Fibroblast of lung (primary cell): ENCODE results near the gene RASA1. TPM values are rescaled to one million over a fixed set of nuclear protein-coding genes. Genes with fewer than 3 reads are reported as not detected.

ENCODE experiments used
- DNase-seq, 2 donors: peaks; one replicate each; pipeline versions ENCODE4 v3.0.0 to v3.0.0-alpha.2; 2010; ENCODE audit warnings: low read depth in 2 of 2
- H2AFZ ChIP-seq: 2 replicates; pipeline ENCODE4 v1.5.1; 2012; ENCODE audit warnings: low read length, control low read depth, inconsistent platforms
- H3K27ac ChIP-seq: 2 replicates; pipeline ENCODE4 v1.5.1; 2011; ENCODE audit warnings: low read length, control low read depth; ENCODE audit not compliant: insufficient read depth
- H3K27me3 ChIP-seq: 2 replicates; pipeline ENCODE4 v1.5.1; 2011; ENCODE audit warnings: mild to moderate bottlenecking, low read length; ENCODE audit not compliant: control insufficient read depth, insufficient read depth
- H3K36me3 ChIP-seq: 2 replicates; pipeline ENCODE4 v1.5.1; 2011; ENCODE audit warnings: low read length; ENCODE audit not compliant: control insufficient read depth, insufficient read depth
- H3K4me1 ChIP-seq: 2 replicates; pipeline ENCODE4 v1.5.1; 2011; ENCODE audit warnings: low read length; ENCODE audit not compliant: control insufficient read depth, insufficient read depth; ENCODE audit errors: extremely low read depth
- H3K4me2 ChIP-seq: 2 replicates; pipeline ENCODE4 v1.5.1; 2011; ENCODE audit warnings: low read length, control low read depth; ENCODE audit not compliant: insufficient read depth; ENCODE audit errors: extremely low read depth
- H3K4me3 ChIP-seq, 4 experiments: fragments of 200-600 bp in 1 of 4; sonication (generic) in 1 of 4; replicated peaks in 1 of 4; 2 replicates each; pipeline ENCODE4 v1.5.1; 2011 to 2016; ENCODE audit warnings: low read length in 4 of 4, low read depth in 3 of 4, mild to moderate bottlenecking in 3 of 4, control low read depth in 2 of 4, inconsistent platforms in 1 of 4, mixed read lengths in 1 of 4; ENCODE audit not compliant: insufficient read depth in 1 of 4; ENCODE audit errors: control extremely low read depth in 1 of 4
- H3K79me2 ChIP-seq: 2 replicates; pipeline ENCODE4 v1.5.1; 2012; ENCODE audit warnings: mild to moderate bottlenecking, low read length, inconsistent platforms; ENCODE audit not compliant: control insufficient read depth, insufficient read depth
- H3K9ac ChIP-seq: 2 replicates; pipeline ENCODE4 v1.5.1; 2011; ENCODE audit warnings: mild to moderate bottlenecking, low read length, control low read depth; ENCODE audit not compliant: insufficient read depth
- H3K9me3 ChIP-seq: 2 replicates; pipeline ENCODE4 v1.5.1; 2012; ENCODE audit warnings: low read depth, low read length; ENCODE audit not compliant: control insufficient read depth, insufficient read depth
- H4K20me1 ChIP-seq: 2 replicates; pipeline ENCODE4 v1.5.1; 2011; ENCODE audit warnings: low read length; ENCODE audit not compliant: control insufficient read depth, insufficient read depth; ENCODE audit errors: extremely low read depth
- EZH2 ChIP-seq: IDR thresholded peaks from 2 replicates; pipeline ENCODE4 v1.5.1; 2012; ENCODE audit warnings: low read length, control low read depth, mild to moderate bottlenecking; ENCODE audit errors: missing control alignments
- polyA plus RNA-seq, 2 donors: library from polyadenylated mRNA; depleted of rRNA in 1 of 2; stranded (reverse) in 1 of 2; unstranded in 1 of 2; fragments of >200 nt; gene quantifications; 2 replicates each; pipeline ENCODE4 v1.2.1, GENCODE V29; 2011 to 2012; ENCODE audit warnings: missing spikeins in 1 of 2
- total RNA-seq: library from RNA; depleted of rRNA; stranded (reverse); fragments of >200 nt; gene quantifications from 2 replicates; pipeline ENCODE4 v1.2.1, GENCODE V29; 2014
- TF ChIP-seq, protein P1 (sequence below), 2 donors: IDR thresholded peaks in 1 of 2; conservative IDR thresholded peaks in 1 of 2; 1 replicate in 1 of 2; 2 replicates in 1 of 2; pipeline ENCODE4 v1.5.1; 2011 to 2012; ENCODE audit warnings: low read length in 2 of 2, control low read depth in 1 of 2, inconsistent platforms in 1 of 2, low read depth in 1 of 2, mild to moderate bottlenecking in 1 of 2

The RASA1 gene
- total and polyA plus RNA-seq, 2 donors (not counting 1 experiment from before 2014, with no cell fraction given), result 45.8 to 66.6 TPM

DNA sequence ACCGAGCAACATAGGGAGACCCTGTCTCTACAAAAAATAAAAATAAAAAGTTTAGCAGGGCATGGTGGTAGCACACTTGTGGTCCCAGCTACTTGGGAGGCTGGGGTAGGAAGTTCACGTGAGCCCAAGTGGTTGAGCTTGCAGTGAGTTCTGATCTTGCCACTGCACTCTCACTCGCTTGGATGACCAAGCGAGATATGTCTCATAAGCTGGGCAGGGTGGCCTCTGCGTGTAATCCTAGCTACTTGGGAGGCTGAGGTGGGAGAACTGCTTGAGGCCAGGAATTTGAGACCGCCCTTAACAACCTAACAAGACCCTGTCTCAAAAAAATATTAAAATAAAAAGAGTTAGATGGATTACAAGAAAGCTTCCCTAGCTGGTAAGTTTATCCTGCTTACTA is 32.5 kb downstream of the RASA1 start:
- Histone ChIP-seq H3K9me3 (no peaks in the 10 kb centered on the region), H3K9ac (no peak overlapping the region), H3K27me3 (no peaks in the 10 kb centered on the region), H3K36me3 (no peaks in the 10 kb centered on the region), H4K20me1 (no peaks in the 10 kb centered on the region), H3K4me1 (peaks cover 6% of the 10 kb centered on the region), H3K4me3 (no peak overlapping the region), H2AFZ (no peak overlapping the region), H3K27ac (no peak overlapping the region), H3K79me2 (peaks cover 81% of the 10 kb centered on the region), H3K4me2 (no peak overlapping the region)
- peak in 1 of 2 donors; percentile 26 for DNase-seq
- TF ChIP-seq EZH2, result no peak
- TF ChIP-seq, protein P1, sequence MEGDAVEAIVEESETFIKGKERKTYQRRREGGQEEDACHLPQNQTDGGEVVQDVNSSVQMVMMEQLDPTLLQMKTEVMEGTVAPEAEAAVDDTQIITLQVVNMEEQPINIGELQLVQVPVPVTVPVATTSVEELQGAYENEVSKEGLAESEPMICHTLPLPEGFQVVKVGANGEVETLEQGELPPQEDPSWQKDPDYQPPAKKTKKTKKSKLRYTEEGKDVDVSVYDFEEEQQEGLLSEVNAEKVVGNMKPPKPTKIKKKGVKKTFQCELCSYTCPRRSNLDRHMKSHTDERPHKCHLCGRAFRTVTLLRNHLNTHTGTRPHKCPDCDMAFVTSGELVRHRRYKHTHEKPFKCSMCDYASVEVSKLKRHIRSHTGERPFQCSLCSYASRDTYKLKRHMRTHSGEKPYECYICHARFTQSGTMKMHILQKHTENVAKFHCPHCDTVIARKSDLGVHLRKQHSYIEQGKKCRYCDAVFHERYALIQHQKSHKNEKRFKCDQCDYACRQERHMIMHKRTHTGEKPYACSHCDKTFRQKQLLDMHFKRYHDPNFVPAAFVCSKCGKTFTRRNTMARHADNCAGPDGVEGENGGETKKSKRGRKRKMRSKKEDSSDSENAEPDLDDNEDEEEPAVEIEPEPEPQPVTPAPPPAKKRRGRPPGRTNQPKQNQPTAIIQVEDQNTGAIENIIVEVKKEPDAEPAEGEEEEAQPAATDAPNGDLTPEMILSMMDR (conservative IDR thresholded peaks at IDR 0.05 in 1 of 2, IDR thresholded peaks at IDR 0.05 in 1 of 2; ENCODE audit: low read depth in 1 of 2, low read length in 2 of 2), result no peak

DNA sequence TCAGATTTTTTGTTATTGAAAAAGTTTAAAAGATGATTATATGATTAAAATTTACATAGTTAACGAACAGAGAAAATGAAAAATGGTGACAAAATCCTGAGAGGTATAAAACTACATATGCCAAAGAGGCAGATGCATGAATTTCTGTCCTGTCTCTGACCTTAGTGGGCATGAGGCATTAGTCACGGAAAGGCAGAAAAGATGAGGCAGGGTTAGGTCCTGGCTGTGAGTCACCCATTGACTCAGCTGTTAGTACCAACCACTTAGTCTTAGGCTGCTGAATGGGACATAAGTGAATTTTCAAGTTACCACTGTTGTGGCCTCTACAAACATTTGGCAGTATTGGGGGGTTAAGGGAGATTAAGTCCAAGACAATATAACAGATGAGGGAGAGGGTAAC is 33.1 kb downstream of the RASA1 start:
- no peaks in the 10 kb centered on the region for H3K27me3 ChIP-seq
- H4K20me1 ChIP-seq, result no peaks in the 10 kb centered on the region
- no peaks in the 10 kb centered on the region for H3K9me3 ChIP-seq
- H3K4me3 ChIP-seq, result no peak overlapping the region
- H3K9ac ChIP-seq, result no peak overlapping the region
- peaks cover 82% of the 10 kb centered on the region for H3K79me2 ChIP-seq
- TF ChIP-seq, protein P1 (conservative IDR thresholded peaks at IDR 0.05 in 1 of 2, IDR thresholded peaks at IDR 0.05 in 1 of 2; ENCODE audit: low read depth in 1 of 2, low read length in 2 of 2), result no peak
- H3K27ac ChIP-seq, result no peak overlapping the region
- peak; percentile 84 to 96 for DNase-seq
- H3K36me3 ChIP-seq, result no peaks in the 10 kb centered on the region
- H3K4me1 ChIP-seq, result peaks cover 6% of the 10 kb centered on the region
- no peak overlapping the region for H3K4me2 ChIP-seq
- H2AFZ ChIP-seq, result no peak overlapping the region

DNA sequence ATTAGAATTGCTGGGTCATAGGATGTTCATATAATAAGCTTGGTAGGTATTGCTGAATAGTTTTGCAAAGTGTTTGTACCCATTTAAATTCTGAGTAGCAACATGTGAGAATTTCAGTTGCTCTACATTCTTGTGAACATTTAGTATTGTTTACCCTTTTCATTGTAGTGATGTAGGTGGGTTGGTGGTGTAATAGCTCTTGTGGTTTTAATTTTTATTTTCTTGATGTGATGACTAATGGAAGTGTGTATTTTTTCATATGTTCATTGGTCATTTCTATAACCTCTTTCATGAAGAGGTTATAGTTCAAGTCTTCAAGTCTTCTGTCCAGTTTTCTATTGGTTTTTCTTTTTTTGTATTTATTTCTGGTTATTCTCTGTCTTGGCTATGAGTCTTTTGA is 34.4 kb downstream of the RASA1 start:
- Histone ChIP-seq H3K27ac (no peak overlapping the region), H3K4me3 (no peak overlapping the region), H3K27me3 (no peaks in the 10 kb centered on the region), H3K4me1 (peaks cover 6% of the 10 kb centered on the region), H3K9ac (no peak overlapping the region), H3K79me2 (peaks cover 80% of the 10 kb centered on the region), H2AFZ (no peak overlapping the region), H3K4me2 (no peak overlapping the region), H3K9me3 (no peaks in the 10 kb centered on the region), H3K36me3 (no peaks in the 10 kb centered on the region), H4K20me1 (no peaks in the 10 kb centered on the region)
- TF ChIP-seq EZH2, result no peak
- TF ChIP-seq, protein P1 (conservative IDR thresholded peaks at IDR 0.05 in 1 of 2, IDR thresholded peaks at IDR 0.05 in 1 of 2; ENCODE audit: low read depth in 1 of 2, low read length in 2 of 2), result no peak
- peak; percentile 32 to 60 for DNase-seq
